ENCODE data around the gene CTNNB1. TPM values are rescaled to one million over a fixed set of nuclear protein-coding genes. Genes with fewer than 3 reads are reported as not detected.

Gene CTNNB1
- total and polyA plus RNA-seq, 2 experiments from 2014 or later, result 89.4 to 566 TPM

GRCh38 chr3:41200669-41201021 is 1.3 kb downstream of the CTNNB1 start:
- Mint-ChIP-seq H3K27me3 (ENCODE audit: insufficient read depth, low read depth, poor library complexity) (peaks cover 9% of the 10 kb centered on the region), H3K4me1 (peaks cover 45% of the 10 kb centered on the region), H3K4me3 (peak overlapping the region; percentile 98), H3K27ac (peak overlapping the region; percentile 47; the same call in 1 of the 2 replicates), H3K9me3 (no peaks in the 10 kb centered on the region), H3K36me3 (ENCODE audit: low read depth) (peaks cover 10% of the 10 kb centered on the region; the same call in 2 of the 3 replicates)
- peaks cover 57% of the 10 kb centered on the region for H3K79me2 ChIP-seq (replicated peaks; ENCODE audit: insufficient read depth)
- no peaks in the 10 kb centered on the region for H3K36me3 ChIP-seq (ENCODE audit: insufficient read depth)
- TF ChIP-seq POLR2AphosphoS5 (IDR thresholded peaks at IDR 0.05; ENCODE audit: low read depth) (no peak), EZH2 (IDR thresholded peaks at IDR 0.05; ENCODE audit: low read depth, unreplicated experiment) (no peak), ZNF331 (CRISPR knock-in tag; IDR thresholded peaks at IDR 0.05; ENCODE audit: low read depth) (no peak), CREB1 (CRISPR knock-in tag; IDR thresholded peaks at IDR 0.05; ENCODE audit: low read depth) (no peak), REST (IDR thresholded peaks at IDR 0.05; ENCODE audit: unreplicated experiment) (no peak), ZNF462 (CRISPR knock-in tag; IDR thresholded peaks at IDR 0.05) (no peak), CTCF (conservative IDR thresholded peaks at IDR 0.05; ENCODE audit: low read depth in 2 of 2) (no peak), ZNF114 (CRISPR knock-in tag; IDR thresholded peaks at IDR 0.05) (no peak), JUNB (IDR thresholded peaks at IDR 0.05; ENCODE audit: unreplicated experiment) (no peak), STAT1 (IDR thresholded peaks at IDR 0.05; ENCODE audit: unreplicated experiment) (no peak), EZH2phosphoT487 (IDR thresholded peaks at IDR 0.05; ENCODE audit: unreplicated experiment) (no peak), NANOG (IDR thresholded peaks at IDR 0.05; ENCODE audit: borderline replicate concordance) (no peak), ETS1 (IDR thresholded peaks at IDR 0.05) (no peak)
- peak overlapping the region; percentile 92 for H3K4me3 ChIP-seq
- no peaks in the 10 kb centered on the region for H3F3A ChIP-seq (replicated peaks; ENCODE audit: low read depth)
- H3K27me3 ChIP-seq (ENCODE audit: insufficient read depth), result peaks cover 9% of the 10 kb centered on the region; the same call in 1 of the 2 replicates
- H3K4me1 ChIP-seq (ENCODE audit: insufficient read depth), result peaks cover 49% of the 10 kb centered on the region
- no peak for DNase-seq (ENCODE audit: low spot score)
- H4K20me1 ChIP-seq (replicated peaks; ENCODE audit: insufficient read depth), result peaks cover 45% of the 10 kb centered on the region
- ATAC-seq, result no peak
- H2AFZ ChIP-seq, result no peak overlapping the region
- no peaks in the 10 kb centered on the region for H3K9me2 ChIP-seq (ENCODE audit: insufficient read depth)
- peak overlapping the region; percentile 83 for H3K4me2 ChIP-seq
- no peak overlapping the region for H3K27ac ChIP-seq (ENCODE audit: low read depth)
